ENCODE results near the gene KRT73.

DNA sequence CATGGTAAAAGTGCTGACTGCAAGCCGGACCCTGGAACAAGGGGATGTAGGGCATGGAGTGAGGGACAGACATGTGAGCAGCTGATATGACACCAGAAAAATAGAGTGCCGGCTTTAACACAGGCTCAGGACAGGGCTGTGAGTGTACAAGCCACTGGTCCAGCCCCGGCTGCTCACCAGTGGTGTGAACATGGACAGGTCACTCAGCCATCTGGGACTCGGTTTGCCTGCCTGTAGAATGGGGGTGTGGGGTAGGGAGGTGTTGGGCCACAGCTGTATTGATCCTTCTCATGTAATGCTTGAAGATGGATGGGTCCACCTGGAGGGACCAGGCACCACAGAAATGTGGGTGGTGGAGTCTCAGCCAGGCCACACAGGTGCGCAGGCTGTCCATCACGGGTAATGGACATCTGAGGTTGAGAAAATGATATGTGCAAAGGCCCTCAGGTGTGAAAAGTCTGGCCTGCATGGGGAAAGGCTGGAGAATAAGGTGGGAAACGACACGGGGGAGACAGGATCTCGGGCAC, 34.1 kb downstream of the KRT73 start:
- TF ChIP-seq, protein P1, sequence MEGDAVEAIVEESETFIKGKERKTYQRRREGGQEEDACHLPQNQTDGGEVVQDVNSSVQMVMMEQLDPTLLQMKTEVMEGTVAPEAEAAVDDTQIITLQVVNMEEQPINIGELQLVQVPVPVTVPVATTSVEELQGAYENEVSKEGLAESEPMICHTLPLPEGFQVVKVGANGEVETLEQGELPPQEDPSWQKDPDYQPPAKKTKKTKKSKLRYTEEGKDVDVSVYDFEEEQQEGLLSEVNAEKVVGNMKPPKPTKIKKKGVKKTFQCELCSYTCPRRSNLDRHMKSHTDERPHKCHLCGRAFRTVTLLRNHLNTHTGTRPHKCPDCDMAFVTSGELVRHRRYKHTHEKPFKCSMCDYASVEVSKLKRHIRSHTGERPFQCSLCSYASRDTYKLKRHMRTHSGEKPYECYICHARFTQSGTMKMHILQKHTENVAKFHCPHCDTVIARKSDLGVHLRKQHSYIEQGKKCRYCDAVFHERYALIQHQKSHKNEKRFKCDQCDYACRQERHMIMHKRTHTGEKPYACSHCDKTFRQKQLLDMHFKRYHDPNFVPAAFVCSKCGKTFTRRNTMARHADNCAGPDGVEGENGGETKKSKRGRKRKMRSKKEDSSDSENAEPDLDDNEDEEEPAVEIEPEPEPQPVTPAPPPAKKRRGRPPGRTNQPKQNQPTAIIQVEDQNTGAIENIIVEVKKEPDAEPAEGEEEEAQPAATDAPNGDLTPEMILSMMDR (IDR thresholded peaks at IDR 0.05; ENCODE audit: control extremely low read depth in 1 of 3, insufficient read depth in 1 of 3, low read depth in 1 of 3, low read length in 3 of 3): no peak
- TF ChIP-seq PHF8 (conservative IDR thresholded peaks at IDR 0.05; ENCODE audit: low read depth, low read length): no peak
- TF ChIP-seq CEBPB (IDR thresholded peaks at IDR 0.05; ENCODE audit: low read depth, low read length): no peak
- no peak for TF ChIP-seq TAF1 (IDR thresholded peaks at IDR 0.05; ENCODE audit: low read depth, low read length)
- no peak for TF ChIP-seq POLR2A (IDR thresholded peaks at IDR 0.05; ENCODE audit: control extremely low read depth in 1 of 2, low read depth in 2 of 2, low read length in 2 of 2)
- no peak for TF ChIP-seq EZH2 (IDR thresholded peaks at IDR 0.05; ENCODE audit: low read depth, low read length, severe bottlenecking)
- no peak for TF ChIP-seq POLR2AphosphoS5 (IDR thresholded peaks at IDR 0.05; ENCODE audit: low read depth, low read length)

Measured in H1 (cell line).